CD14-positive monocyte (primary cell): ENCODE data around the gene SLC9A7. TPM values are rescaled to one million over a fixed set of nuclear protein-coding genes. Genes with fewer than 3 reads are reported as not detected.

Experiments used
- DNase-seq, 3 donors: peaks; one replicate each; pipeline ENCODE4 v3.0.0-alpha.2; 2011 to 2022
- H2AFZ ChIP-seq: 2 replicates; pipeline ENCODE4 v1.6.0; 2012; ENCODE audit warnings: mild to moderate bottlenecking, low read depth, low read length, inconsistent platforms; ENCODE audit not compliant: insufficient read depth, poor library complexity, severe bottlenecking
- H3K27ac ChIP-seq, 2 donors: 1 replicate in 1 of 2; 2 replicates in 1 of 2; pipeline ENCODE4 v1.5.1; 2012 to 2013; ENCODE audit warnings: low read length in 2 of 2, control low read depth in 1 of 2, inconsistent platforms in 1 of 2, low read depth in 1 of 2, mild to moderate bottlenecking in 1 of 2
- H3K27me3 ChIP-seq, 2 donors: one replicate each; pipeline versions ENCODE4 v1.6.0 to v1.6.1; 2011 to 2013; ENCODE audit warnings: low read length in 2 of 2; ENCODE audit not compliant: control insufficient read depth in 2 of 2, insufficient read depth in 2 of 2
- H3K36me3 ChIP-seq, 2 donors: replicated peaks in 1 of 2; 1 replicate in 1 of 2; 2 replicates in 1 of 2; pipeline versions ENCODE4 v1.5.1 to v1.6.1; 2012 to 2013; ENCODE audit warnings: low read length in 2 of 2, control low read depth in 1 of 2, inconsistent platforms in 1 of 2, mild to moderate bottlenecking in 1 of 2; ENCODE audit not compliant: insufficient read depth in 2 of 2, control insufficient read depth in 1 of 2
- H3K4me1 ChIP-seq, 2 donors: 1 replicate in 1 of 2; 2 replicates in 1 of 2; pipeline versions ENCODE4 v1.5.1 to v1.6.1; 2012 to 2013; ENCODE audit warnings: low read length in 2 of 2, control low read depth in 1 of 2, inconsistent platforms in 1 of 2, mild to moderate bottlenecking in 1 of 2, moderate library complexity in 1 of 2; ENCODE audit not compliant: insufficient read depth in 2 of 2, control insufficient read depth in 1 of 2
- H3K4me2 ChIP-seq: replicated peaks from 2 replicates; pipeline ENCODE3; 2012; ENCODE audit warnings: low read length, moderate library complexity, mild to moderate bottlenecking; ENCODE audit not compliant: poor library complexity, severe bottlenecking; ENCODE audit errors: extremely low read depth
- H3K4me3 ChIP-seq, 3 experiments: fragments of 200-600 bp in 1 of 3; sonication (generic) in 1 of 3; replicated peaks in 1 of 3; 1 replicate in 2 of 3; 2 replicates in 1 of 3; pipeline ENCODE4 v1.5.1; 2011 to 2013; ENCODE audit warnings: low read length in 3 of 3, mild to moderate bottlenecking in 3 of 3, control low read depth in 2 of 3, low read depth in 2 of 3, inconsistent platforms in 1 of 3, moderate library complexity in 1 of 3
- H3K79me2 ChIP-seq: 2 replicates; pipeline ENCODE4 v1.6.0; 2012; ENCODE audit warnings: mild to moderate bottlenecking, control low read depth, inconsistent platforms, low read length, moderate library complexity; ENCODE audit not compliant: insufficient read depth
- H3K9ac ChIP-seq: 2 replicates; pipeline ENCODE4 v1.6.0; 2017; ENCODE audit warnings: low read length, mild to moderate bottlenecking; ENCODE audit not compliant: insufficient read depth, poor library complexity, severe bottlenecking
- H3K9me3 ChIP-seq, 2 donors: replicated peaks in 1 of 2; 1 replicate in 1 of 2; 2 replicates in 1 of 2; pipeline versions ENCODE4 v1.5.1 to v1.6.1; 2012 to 2013; ENCODE audit warnings: low read length in 2 of 2, control low read depth in 1 of 2; ENCODE audit not compliant: control insufficient read depth in 1 of 2, insufficient read depth in 1 of 2
- H4K20me1 ChIP-seq: 2 replicates; pipeline ENCODE4 v1.6.0; 2012; ENCODE audit warnings: mild to moderate bottlenecking, low read length, control low read depth, moderate library complexity; ENCODE audit not compliant: insufficient read depth
- H3K27ac Mint-ChIP-seq, 7 donors: one replicate each; pipeline ENCODE4 v1.8.0; 2020; ENCODE audit warnings: mild to moderate bottlenecking in 7 of 7, mixed read lengths in 7 of 7, moderate library complexity in 6 of 7, inconsistent platforms in 2 of 7
- H3K27me3 Mint-ChIP-seq, 3 donors: one replicate each; pipeline ENCODE4 v1.8.0; 2021 to 2022; ENCODE audit warnings: low read depth in 3 of 3, mild to moderate bottlenecking in 3 of 3, mixed read lengths in 3 of 3, moderate library complexity in 3 of 3, inconsistent platforms in 1 of 3
- H3K36me3 Mint-ChIP-seq, 2 donors: one replicate each; pipeline ENCODE4 v1.8.0; 2020; ENCODE audit warnings: mixed read lengths in 2 of 2, inconsistent platforms in 1 of 2, mild to moderate bottlenecking in 1 of 2
- H3K4me1 Mint-ChIP-seq: one replicate; pipeline ENCODE4 v1.8.0; 2020; ENCODE audit warnings: mild to moderate bottlenecking, mixed read lengths
- H3K4me3 Mint-ChIP-seq, 2 donors: one replicate each; pipeline ENCODE4 v1.8.0; 2020; ENCODE audit warnings: mild to moderate bottlenecking in 2 of 2, mixed read lengths in 2 of 2, moderate library complexity in 1 of 2
- H3K9me3 Mint-ChIP-seq, 7 donors: one replicate each; pipeline ENCODE4 v1.8.0; 2020 to 2022; ENCODE audit warnings: mixed read lengths in 7 of 7, mild to moderate bottlenecking in 6 of 7, moderate library complexity in 6 of 7, inconsistent platforms in 2 of 7
- WGBS: methylation state at CpG from one replicate; pipeline ENCODE4 v1.1.5; 2013; ENCODE audit warnings: missing lambda C conversion rate; ENCODE audit not compliant: insufficient coverage; 5-methylcytosine and 5-hydroxymethylcytosine counted together
- intact Hi-C, 2 donors: fragments of 100-400 bp; cut with micrococcal nuclease; formaldehyde crosslinking; loops; one replicate each; pipeline versions ENCODE4 v1.15.0 to v1.15.1; 2023
- polyA plus RNA-seq, 3 donors: library from polyadenylated mRNA; depleted of rRNA in 1 of 3; unstranded in 2 of 3; stranded (reverse) in 1 of 3; fragments of 300-500 nt in 2 of 3; fragments of >200 nt in 1 of 3; fragmentation: Illumina TruSeq in 2 of 3; gene quantifications; 1 replicate in 2 of 3; 2 replicates in 1 of 3; pipeline ENCODE4 v1.2.3, GENCODE V29; 2012 to 2021
- TF ChIP-seq, protein P1 (sequence below): fragments of 200-600 bp; IDR thresholded peaks from one replicate; pipeline ENCODE4 v1.8.0; 2022; ENCODE audit warnings: antibody characterized with exemption, mild to moderate bottlenecking

SLC9A7 gene
- polyA plus RNA-seq, 3 donors = 0.73 to 2.0 (median 1.0) TPM

DNA sequence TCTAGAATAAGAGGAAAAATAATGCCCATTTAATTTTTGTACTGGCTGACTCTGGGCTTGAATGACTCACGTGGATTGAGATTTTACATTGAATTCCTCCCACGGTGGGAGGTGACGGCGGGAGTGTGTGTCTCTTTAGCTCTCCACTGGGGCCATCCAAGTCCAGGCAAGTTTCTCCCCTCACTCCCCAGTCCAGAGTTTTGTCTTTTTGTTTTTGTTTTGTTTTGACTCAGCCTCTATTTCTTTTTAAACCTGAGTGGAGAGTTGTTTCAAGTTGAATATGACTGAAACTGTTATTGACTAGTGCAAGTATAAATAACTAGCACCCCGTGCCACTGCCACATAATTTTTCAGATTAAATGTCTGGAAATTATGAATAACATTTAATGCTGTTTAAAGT, 171.8 kb downstream of the SLC9A7 start:
- no peak overlapping the region for H3K4me3 Mint-ChIP-seq

DNA sequence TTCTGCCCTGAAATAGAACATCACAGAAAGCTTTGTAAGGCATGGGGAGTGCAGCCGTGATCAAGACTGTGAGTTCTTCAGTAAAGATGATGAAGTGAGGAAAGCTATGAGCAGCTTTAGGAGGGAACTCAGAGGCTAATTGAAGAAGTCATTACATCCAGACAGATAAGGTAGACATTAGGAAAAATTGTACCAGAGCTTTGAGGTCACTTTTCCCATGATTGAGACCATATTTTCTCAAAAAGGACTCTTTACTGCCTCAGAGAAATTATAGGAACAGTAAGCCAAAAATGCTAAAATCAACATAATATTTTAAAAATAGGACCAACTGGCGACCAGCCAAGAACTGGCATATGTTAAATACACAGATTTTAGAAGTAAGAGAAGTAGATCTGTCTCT, 174.2 kb downstream of the SLC9A7 start:
- H3K9ac ChIP-seq = no peak overlapping the region
- no CpG with 5 or more reads among the region's 2 CpGs for WGBS
- no peak overlapping the region for H3K27ac ChIP-seq
- no peaks in the 10 kb centered on the region for H3K79me2 ChIP-seq
- no peak overlapping the region for H2AFZ ChIP-seq
- no peaks in the 10 kb centered on the region for H4K20me1 ChIP-seq
- no peaks in the 10 kb centered on the region for H3K27me3 ChIP-seq
- H3K4me1 ChIP-seq = peaks cover 18% of the 10 kb centered on the region in 2 donors
- H3K27ac Mint-ChIP-seq = no peak overlapping the region
- H3K4me3 Mint-ChIP-seq = no peak overlapping the region
- no peaks in the 10 kb centered on the region for H3K9me3 Mint-ChIP-seq
- no peaks in the 10 kb centered on the region for H3K9me3 ChIP-seq
- H3K4me1 Mint-ChIP-seq = peaks cover 26% of the 10 kb centered on the region
- H3K4me2 ChIP-seq = no peak overlapping the region
- TF ChIP-seq, protein P1, sequence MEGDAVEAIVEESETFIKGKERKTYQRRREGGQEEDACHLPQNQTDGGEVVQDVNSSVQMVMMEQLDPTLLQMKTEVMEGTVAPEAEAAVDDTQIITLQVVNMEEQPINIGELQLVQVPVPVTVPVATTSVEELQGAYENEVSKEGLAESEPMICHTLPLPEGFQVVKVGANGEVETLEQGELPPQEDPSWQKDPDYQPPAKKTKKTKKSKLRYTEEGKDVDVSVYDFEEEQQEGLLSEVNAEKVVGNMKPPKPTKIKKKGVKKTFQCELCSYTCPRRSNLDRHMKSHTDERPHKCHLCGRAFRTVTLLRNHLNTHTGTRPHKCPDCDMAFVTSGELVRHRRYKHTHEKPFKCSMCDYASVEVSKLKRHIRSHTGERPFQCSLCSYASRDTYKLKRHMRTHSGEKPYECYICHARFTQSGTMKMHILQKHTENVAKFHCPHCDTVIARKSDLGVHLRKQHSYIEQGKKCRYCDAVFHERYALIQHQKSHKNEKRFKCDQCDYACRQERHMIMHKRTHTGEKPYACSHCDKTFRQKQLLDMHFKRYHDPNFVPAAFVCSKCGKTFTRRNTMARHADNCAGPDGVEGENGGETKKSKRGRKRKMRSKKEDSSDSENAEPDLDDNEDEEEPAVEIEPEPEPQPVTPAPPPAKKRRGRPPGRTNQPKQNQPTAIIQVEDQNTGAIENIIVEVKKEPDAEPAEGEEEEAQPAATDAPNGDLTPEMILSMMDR = no peak
- H3K36me3 ChIP-seq = no peaks in the 10 kb centered on the region
- H3K27me3 Mint-ChIP-seq = peaks cover 0 to 5% (median 2%) of the 10 kb centered on the region in 3 donors
- no peak overlapping the region for H3K4me3 ChIP-seq
- peaks cover 0 to 4% of the 10 kb centered on the region in 2 donors for H3K36me3 Mint-ChIP-seq
- intact Hi-C loops = loop anchor here in 1 of 2 donors (5.0 kb wide), 1 partner anchor 43 kb away; no protein-coding TSS in a partner anchor
- no peak for DNase-seq

More for the DNA sequence above, 171.8 kb downstream of the SLC9A7 start:
- H3K4me1 ChIP-seq = peaks cover 18% of the 10 kb centered on the region in 2 donors
- no CpG with 5 or more reads among the region's 5 CpGs for WGBS
- H3K4me3 ChIP-seq = no peak overlapping the region
- no peak overlapping the region for H3K9ac ChIP-seq
- no peaks in the 10 kb centered on the region for H3K9me3 ChIP-seq
- H3K79me2 ChIP-seq = no peaks in the 10 kb centered on the region
- DNase-seq = no peak
- H3K36me3 ChIP-seq = no peaks in the 10 kb centered on the region
- peaks cover 28% of the 10 kb centered on the region for H3K4me1 Mint-ChIP-seq
- H3K27ac Mint-ChIP-seq = peak overlapping the region in 2 of 7 donors; percentile 63 to 73
- H2AFZ ChIP-seq = no peak overlapping the region
- H3K27me3 ChIP-seq = no peaks in the 10 kb centered on the region
- TF ChIP-seq, protein P1 = no peak
- peaks cover 0 to 5% (median 2%) of the 10 kb centered on the region in 3 donors for H3K27me3 Mint-ChIP-seq
- peak overlapping the region in 1 of 2 donors; percentile 42 for H3K27ac ChIP-seq
- H3K36me3 Mint-ChIP-seq = peaks cover 0 to 4% of the 10 kb centered on the region in 2 donors
- H3K4me2 ChIP-seq = peak overlapping the region; percentile 33
- H4K20me1 ChIP-seq = no peaks in the 10 kb centered on the region
- intact Hi-C loops = loop anchor here in 1 of 2 donors (5.0 kb wide), 1 partner anchor 40 kb away; no protein-coding TSS in a partner anchor
- no peaks in the 10 kb centered on the region for H3K9me3 Mint-ChIP-seq
